ENCODE data around the gene PTCD3.

PTCD3 gene

DNA sequence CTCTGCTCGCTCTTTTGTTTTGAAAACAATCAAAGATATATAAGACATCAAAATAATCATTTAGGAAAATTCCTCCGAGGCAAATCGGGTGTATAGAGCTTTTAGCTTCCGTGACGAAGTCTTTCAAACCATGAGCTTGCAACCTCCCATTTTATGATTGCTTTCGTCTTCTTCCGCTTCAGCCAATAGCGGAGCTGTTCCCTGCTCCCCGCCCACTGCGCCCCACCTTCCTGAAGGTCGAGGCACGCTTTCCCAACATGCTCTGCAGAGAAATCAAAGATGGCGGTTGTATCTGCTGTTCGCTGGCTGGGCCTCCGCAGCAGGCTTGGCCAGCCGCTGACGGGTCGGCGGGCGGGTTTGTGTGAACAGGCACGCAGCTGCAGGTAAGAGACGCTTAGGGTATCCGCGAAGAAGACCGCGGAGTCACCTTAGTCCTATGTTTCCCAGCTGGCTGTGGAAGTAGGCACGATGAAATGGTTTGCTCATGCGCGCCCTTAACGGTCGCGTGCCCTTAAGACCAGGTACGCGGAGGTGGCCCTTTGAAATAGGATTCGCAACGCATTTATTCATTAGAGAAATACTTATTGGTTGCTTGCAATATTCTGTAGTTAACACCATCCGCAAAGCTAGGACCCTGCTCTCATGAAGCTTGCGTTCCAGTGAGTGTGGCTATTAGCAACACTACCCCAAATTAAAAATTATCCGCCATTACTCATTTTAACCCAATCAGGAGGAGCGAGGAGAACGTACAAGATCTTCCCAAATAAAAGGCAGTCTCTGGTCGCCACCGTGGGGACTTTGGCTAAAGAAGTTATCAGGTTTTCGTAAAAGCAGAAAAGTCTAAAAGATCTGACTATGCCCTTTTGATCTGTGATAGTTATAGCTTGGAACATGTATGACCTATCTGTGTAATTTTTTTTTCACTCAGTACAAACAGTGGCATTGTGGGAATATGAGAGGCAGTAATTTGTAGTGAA is at the start of gene PTCD3:
Gene PTCD3, plus strand, starts transcription at position 267 of the 977 bp plus-strand sequence. Its CDS starts 13 bp downstream, at position 280.
- DNase-seq: peak; percentile 96

DNA sequence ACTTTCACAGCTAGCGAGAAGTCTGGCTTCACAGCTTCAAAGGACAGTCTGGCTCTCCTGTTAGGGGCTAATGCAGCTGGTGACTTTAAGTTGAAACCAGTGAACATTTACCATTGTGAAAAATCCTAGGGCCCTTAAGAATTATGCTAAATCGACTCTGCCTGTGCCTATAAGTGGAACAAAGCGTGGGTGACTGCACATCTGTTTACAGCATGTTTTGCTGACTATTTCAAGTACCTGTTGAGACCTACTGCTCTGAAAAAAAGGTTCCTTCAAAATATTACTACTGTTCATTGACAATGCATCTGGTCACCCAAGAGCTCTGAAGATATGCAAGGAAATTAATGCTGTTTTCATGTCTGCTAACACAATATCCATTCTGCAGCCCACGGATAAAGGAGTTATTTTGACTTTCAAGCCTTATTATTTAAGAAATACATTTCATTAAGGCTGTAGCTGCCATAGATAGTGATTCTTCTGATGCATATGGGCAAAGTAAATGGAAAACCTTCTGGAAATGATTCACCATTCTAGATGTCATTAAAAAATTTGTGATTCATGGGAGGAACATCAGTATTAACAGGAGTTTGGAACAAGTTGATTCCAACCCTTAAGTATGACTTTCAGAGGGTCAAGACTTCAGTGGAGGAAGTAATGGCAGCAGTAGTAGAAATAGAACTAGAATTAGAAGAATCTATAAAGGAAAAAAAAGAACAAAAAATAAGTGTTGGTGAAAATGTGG is 49.3 kb upstream of the PTCD3 start:
- no peak for DNase-seq

GRCh38 chr2:86062043-86062442 is 44.0 kb upstream of the PTCD3 start:
- no peak for DNase-seq

- no peak for DNase-seq
Observed at GRCh38 chr2:86064006-86064405, 42.0 kb upstream of the PTCD3 start.

DNA sequence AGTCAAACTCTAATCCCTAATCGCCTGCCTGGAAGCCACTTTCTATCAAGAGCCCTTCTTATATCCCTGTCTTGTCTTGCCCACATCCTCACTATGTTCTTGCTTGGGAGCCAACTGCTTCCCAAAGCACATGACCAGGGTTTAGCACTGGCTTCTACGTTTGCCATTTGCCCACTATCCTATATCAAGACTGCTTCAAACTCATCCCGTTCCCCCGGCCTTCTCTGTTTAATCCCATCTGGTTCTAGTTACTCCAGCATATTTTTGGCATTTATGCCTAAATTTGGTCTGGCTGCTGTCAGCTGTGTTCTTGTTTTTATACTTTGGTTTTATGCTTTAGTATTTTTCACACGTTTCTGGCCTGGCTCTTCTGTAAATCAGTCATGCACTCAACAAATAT is 40.5 kb upstream of the PTCD3 start:
- DNase-seq: no peak

- no peak for DNase-seq
Observed at GRCh38 chr2:86066007-86066578, 39.9 kb upstream of the PTCD3 start.

GRCh38 chr2:86066915-86067314 is 39.1 kb upstream of the PTCD3 start:
- DNase-seq: no peak

- DNase-seq: peak; percentile 23
Observed at GRCh38 chr2:86068136-86068588, 37.9 kb upstream of the PTCD3 start.

DNA sequence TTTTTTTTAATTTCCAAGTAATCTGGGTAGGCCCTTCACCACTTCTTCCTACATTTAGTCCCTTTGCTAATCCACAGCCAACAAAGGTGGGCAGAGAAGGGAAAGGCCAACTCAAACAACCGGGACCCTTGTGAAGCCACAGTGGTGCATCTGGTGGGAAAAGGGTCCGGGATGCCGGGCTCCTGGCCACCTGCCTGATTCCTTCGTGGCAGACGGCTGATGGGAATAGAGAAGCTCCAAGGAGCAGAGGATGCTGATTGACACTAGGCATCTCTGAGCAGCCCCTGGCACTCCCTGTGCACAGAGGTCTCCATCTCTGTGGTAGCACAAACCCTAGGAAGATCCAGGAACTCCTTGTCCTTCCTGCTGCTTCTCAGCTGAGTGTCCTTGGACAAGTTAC is 37.4 kb upstream of the PTCD3 start:
- no peak for DNase-seq

DNA sequence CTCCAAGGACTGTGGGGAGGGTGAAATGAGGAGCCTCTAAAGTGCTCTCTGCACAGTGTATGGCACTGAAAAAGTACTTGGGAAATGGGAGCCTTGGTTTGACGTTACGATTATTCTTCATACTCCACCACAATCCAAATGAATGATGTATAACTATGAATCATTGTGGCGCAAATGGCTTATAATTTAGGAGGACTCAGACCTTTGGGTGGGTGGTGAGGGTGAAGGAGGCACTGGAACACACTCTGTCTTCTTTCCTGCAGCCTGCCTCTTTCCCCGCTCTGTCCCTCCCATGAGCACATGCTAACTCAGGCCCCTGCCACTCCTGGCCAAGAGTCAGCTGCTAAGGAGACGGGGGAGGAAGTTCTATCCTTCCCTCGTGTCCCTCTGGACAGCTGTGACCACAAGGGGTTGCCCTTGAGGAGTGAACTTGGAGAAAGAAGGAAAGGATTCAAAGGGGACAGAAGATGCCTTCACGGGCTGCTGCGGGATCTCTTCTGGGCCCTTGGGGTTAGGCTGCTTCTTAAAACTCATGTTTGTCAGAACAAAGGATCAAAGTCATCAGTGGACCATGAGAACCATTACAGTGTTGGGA is 36.8 kb upstream of the PTCD3 start:
- DNase-seq: no peak

- DNase-seq: no peak
Observed at GRCh38 chr2:86069783-86070339, 36.2 kb upstream of the PTCD3 start.

- no peak for DNase-seq
Observed at GRCh38 chr2:86070868-86071267, 35.2 kb upstream of the PTCD3 start.

DNA sequence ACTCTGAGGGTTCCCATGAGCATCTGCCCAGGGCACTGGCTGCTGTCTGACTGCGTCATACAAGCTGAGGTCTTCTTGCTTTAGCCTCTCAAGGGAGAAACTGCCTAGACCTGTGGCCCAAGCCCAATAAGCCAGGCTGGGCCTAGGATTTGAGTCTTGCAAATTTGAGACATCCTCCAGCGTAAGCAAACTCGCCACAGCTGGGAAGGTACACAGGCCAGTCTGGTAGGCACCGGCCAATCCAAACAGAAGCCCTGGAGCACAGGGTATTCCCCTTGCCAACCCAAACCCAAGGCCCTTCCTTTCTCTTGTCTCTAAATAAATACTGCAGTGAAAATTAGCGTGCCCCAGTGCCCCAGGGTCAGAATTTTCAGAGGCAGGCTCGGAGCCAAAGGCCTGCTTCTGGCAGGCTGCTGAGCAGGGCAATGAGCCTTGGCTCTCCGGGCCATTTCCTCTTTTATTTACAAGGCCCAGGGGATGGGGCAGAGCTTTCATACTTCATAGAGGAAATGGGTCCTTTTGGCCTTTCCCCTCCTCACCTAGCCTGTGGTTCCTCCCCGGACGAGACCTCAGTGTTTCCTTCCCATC is 33.7 kb upstream of the PTCD3 start:
- no peak for DNase-seq

DNA sequence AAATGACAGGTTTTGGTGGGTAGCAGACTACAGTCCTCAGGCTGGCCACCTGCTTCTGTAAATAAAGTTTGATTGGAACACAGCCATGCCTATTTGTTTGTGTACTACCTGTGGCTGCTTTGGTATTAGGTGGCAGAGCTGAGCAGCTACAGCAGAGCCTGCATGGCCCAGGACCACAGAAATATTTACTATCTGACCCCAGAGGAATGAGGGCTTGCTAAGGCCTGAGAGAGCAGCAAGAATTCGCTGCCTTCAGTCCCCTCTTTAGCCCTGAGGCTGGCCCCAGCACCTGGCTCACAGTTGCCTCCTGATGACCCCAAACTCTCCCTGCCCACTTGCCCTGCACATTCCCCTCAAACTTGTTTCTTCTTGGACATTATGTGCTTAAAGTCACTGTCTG is 32.8 kb upstream of the PTCD3 start:
- no peak for DNase-seq

DNA sequence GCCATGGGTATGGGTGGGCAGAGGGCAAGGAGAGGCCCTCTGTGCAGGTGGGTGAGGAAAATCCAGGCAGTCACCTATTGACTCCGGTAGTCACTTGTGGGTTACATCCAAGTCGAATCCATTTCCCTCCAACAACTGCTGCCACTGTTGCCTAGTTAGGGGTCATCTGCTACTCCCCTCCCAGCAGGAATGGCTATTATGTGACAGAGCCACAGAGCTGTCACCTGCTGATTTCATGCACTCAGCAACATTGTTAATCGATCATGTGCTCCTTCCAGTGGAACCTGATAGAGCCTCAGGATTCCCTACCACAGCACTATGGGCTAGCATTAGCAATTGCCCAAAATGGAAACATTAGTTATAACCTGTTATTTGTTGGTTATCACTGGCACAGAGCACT is 31.8 kb upstream of the PTCD3 start:
- no peak for DNase-seq

DNA sequence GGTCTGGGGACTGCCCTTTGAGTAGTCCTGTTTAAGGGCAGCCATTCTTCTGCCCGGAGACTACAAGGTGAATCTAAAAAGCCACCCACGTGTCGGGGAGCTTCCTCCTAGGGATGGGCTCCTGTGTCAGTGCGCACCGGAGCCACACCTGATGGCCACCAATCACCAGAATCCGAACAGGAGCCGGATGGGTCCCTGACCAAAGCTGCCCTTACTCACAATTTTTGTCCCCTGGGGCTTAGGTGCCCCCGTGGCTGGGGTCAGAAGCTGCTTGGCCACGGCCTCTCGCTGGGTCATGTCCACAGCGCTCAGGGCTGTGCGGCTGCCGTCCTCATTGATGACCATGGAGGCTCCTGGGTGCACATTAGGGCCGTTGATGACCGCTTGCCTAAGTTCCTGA is 31.2 kb upstream of the PTCD3 start:
- no peak for DNase-seq

- DNase-seq: no peak
Observed at GRCh38 chr2:86075886-86076285, 30.1 kb upstream of the PTCD3 start.

GRCh38 chr2:86078774-86079545 is 27.1 kb upstream of the PTCD3 start:
- no peak for DNase-seq

GRCh38 chr2:86079981-86080911 is 25.8 kb upstream of the PTCD3 start:
- DNase-seq: peak; percentile 67

DNA sequence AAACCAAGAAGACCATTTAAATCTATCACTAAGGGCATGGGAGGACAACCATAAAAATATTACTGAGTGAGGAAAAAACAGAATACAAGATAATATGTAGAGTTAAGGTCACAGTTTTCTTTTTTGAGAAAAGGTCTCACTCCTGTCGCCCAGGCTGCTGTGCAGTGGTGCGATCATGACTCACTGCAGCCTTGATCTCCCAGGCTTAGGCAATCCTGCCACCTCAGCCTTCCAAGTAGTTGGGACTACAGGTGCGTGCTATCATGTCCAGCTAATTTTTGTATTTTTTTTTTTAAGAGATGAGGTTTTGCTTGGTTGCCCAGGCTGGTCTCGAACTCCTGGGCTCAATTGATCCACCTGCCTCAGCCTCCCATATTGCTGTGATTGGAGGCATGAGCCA is 24.3 kb upstream of the PTCD3 start:
- DNase-seq: no peak

Data from stimulated activated naive CD4-positive, alpha-beta T cell treated with Interleukin-2 at 50 U/mL for 16 hours (primary cell).